ENCODE measurements around the gene SWAP70. TPM values are rescaled to one million over a fixed set of nuclear protein-coding genes. Genes with fewer than 3 reads are reported as not detected.

SWAP70 gene
- total RNA-seq, 1 experiment from 2014 or later, result 18.6 TPM

DNA sequence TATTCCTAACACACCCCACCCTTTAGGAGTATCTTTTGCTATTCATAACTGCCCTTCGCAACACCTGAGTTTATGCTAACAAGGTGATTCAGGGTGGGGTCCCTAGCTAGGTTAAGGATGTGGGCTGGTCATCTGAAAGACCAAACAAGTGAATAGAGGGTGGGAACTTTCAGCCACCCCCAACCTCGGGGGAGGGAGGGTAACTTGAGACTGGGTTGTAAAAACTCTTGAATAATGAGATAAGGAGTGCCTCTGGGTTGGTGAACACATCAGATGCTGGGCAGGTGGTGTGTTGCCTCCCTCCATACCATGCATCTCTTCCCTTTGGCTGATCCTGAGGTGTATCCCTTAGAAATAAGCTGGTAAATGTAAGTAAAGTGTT is 111.5 kb downstream of the SWAP70 start:
- TF ChIP-seq CTCF (conservative IDR thresholded peaks at IDR 0.05), result no peak
- no peak for TF ChIP-seq EZH2 (IDR thresholded peaks at IDR 0.05; ENCODE audit: low read depth)
- Histone ChIP-seq H3K4me2 (no peak overlapping the region), H3K9me2 (ENCODE audit: insufficient read depth) (no peaks in the 10 kb centered on the region), H3K4me1 (replicated peaks; ENCODE audit: insufficient read depth) (no peaks in the 10 kb centered on the region), H3F3A (ENCODE audit: insufficient read depth, low read depth) (no peaks in the 10 kb centered on the region), H3K36me3 (ENCODE audit: low read depth) (no peaks in the 10 kb centered on the region), H3K9me3 (ENCODE audit: insufficient read depth, low read depth) (no peaks in the 10 kb centered on the region), H3K27me3 (ENCODE audit: insufficient read depth, low read depth) (no peaks in the 10 kb centered on the region), H4K20me1 (ENCODE audit: insufficient read depth) (no peaks in the 10 kb centered on the region), H3K4me3 (no peak overlapping the region), H3K79me2 (ENCODE audit: low read depth) (no peaks in the 10 kb centered on the region), H3K27ac (no peak overlapping the region), H2AFZ (no peak overlapping the region)
- POLR2A ChIA-PET (ENCODE audit: unreplicated experiment), result no interaction called here
- CTCF ChIA-PET, result interaction anchor here (0.6 kb wide), 1 partner anchor 156 kb away, joined by 7 read pairs; no protein-coding TSS in a partner anchor
- BruUV-seq (replicated peaks), result no TSS peak
- intact Hi-C loops (cut with micrococcal nuclease; ENCODE audit: unreplicated experiment), result no loop called here
- no peak for DNase-seq

DNA sequence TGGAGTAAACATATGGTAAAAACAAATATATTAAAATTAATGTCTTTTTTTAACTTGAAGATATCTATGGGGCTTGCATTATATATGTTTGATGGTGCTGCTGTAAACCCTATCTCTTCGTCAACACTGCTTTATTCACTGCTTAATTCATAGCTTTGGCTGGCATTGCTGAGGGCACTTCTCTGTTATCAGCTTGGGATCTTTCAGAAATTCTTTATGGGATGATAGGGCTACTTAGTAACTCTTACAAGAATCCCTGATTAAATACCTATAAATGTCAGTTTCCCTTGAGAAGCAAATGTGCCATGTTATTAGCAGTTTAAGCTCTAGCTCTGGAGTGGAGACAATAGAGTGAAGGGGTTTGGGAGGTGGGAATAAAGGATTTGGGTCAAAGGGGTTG is 112.3 kb downstream of the SWAP70 start:
- TF ChIP-seq EZH2 (IDR thresholded peaks at IDR 0.05; ENCODE audit: low read depth) (no peak), CTCF (conservative IDR thresholded peaks at IDR 0.05) (no peak)
- Histone ChIP-seq H3K4me2 (no peak overlapping the region), H3F3A (ENCODE audit: insufficient read depth, low read depth) (no peaks in the 10 kb centered on the region), H2AFZ (no peak overlapping the region), H3K9me3 (ENCODE audit: insufficient read depth, low read depth) (no peaks in the 10 kb centered on the region), H4K20me1 (ENCODE audit: insufficient read depth) (no peaks in the 10 kb centered on the region), H3K36me3 (ENCODE audit: low read depth) (no peaks in the 10 kb centered on the region), H3K27ac (no peak overlapping the region), H3K79me2 (ENCODE audit: low read depth) (no peaks in the 10 kb centered on the region), H3K27me3 (ENCODE audit: insufficient read depth, low read depth) (no peaks in the 10 kb centered on the region), H3K4me1 (replicated peaks; ENCODE audit: insufficient read depth) (no peaks in the 10 kb centered on the region), H3K4me3 (no peak overlapping the region), H3K9me2 (ENCODE audit: insufficient read depth) (no peaks in the 10 kb centered on the region)
- no peak for DNase-seq
- BruUV-seq (replicated peaks), result no TSS peak
- POLR2A ChIA-PET (ENCODE audit: unreplicated experiment), result no interaction called here
- intact Hi-C loops (cut with micrococcal nuclease; ENCODE audit: unreplicated experiment), result no loop called here
- CTCF ChIA-PET, result interaction anchor here (0.6 kb wide), 1 partner anchor 157 kb away, joined by 7 read pairs; no protein-coding TSS in a partner anchor

DNA sequence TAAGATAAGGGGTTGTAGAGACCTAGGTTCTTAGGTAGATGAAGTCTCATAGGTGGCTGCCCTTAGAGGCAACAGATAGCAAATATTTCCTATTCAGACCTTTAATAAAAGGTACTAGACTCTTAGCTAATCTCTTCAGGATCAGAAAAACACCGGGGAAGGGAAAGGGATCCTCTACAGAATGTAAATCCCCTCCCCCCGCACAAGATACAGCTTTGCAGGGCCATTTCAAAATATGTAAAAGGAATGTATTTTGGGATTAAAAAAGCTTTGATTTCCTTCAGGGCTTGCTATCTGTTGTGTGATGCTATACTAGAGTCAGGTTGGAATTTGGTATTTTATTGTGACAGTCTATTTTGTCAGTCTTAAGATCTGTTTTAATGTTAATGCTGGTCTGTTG is 113.2 kb downstream of the SWAP70 start:
- H2AFZ ChIP-seq, result no peak overlapping the region
- no peaks in the 10 kb centered on the region for H3K27me3 ChIP-seq (ENCODE audit: insufficient read depth, low read depth)
- H3K36me3 ChIP-seq (ENCODE audit: low read depth), result no peaks in the 10 kb centered on the region
- H3K4me2 ChIP-seq, result no peak overlapping the region
- BruUV-seq (replicated peaks), result no TSS peak
- intact Hi-C loops (cut with micrococcal nuclease; ENCODE audit: unreplicated experiment), result no loop called here
- H3F3A ChIP-seq (ENCODE audit: insufficient read depth, low read depth), result no peaks in the 10 kb centered on the region
- CTCF ChIA-PET, result no interaction called here
- H3K9me2 ChIP-seq (ENCODE audit: insufficient read depth), result no peaks in the 10 kb centered on the region
- no peaks in the 10 kb centered on the region for H3K79me2 ChIP-seq (ENCODE audit: low read depth)
- H3K27ac ChIP-seq, result no peak overlapping the region
- POLR2A ChIA-PET (ENCODE audit: unreplicated experiment), result no interaction called here
- no peaks in the 10 kb centered on the region for H3K9me3 ChIP-seq (ENCODE audit: insufficient read depth, low read depth)
- H4K20me1 ChIP-seq (ENCODE audit: insufficient read depth), result no peaks in the 10 kb centered on the region
- DNase-seq, result no peak
- H3K4me3 ChIP-seq, result no peak overlapping the region
- TF ChIP-seq EZH2 (IDR thresholded peaks at IDR 0.05; ENCODE audit: low read depth) (no peak), CTCF (conservative IDR thresholded peaks at IDR 0.05) (no peak)
- no peaks in the 10 kb centered on the region for H3K4me1 ChIP-seq (replicated peaks; ENCODE audit: insufficient read depth)

Measured in PC-9 (cell line).